GM23338 (cell line): ENCODE data around the gene SPINT3. TPM values are rescaled to one million over a fixed set of nuclear protein-coding genes. Genes with fewer than 3 reads are reported as not detected.

Experiments used
- ATAC-seq: fragments of 200-7000 bp; cut with Tn5 transposase; 3 replicates; pipeline ENCODE4 v1.9.1; 2020
- DNase-seq: peaks from one replicate; pipeline ENCODE4 v3.0.0-alpha.2; 2015; ENCODE audit warnings: low spot score
- H2AFZ ChIP-seq: fragments of 200-600 bp; sonication (generic); 2 replicates; pipeline ENCODE4 v1.8.0; 2016; ENCODE audit warnings: antibody characterized with exemption, mild to moderate bottlenecking, moderate library complexity
- H3F3A ChIP-seq: fragments of 200-600 bp; sonication (generic); replicated peaks from 2 replicates; pipeline ENCODE4 v1.8.0; 2017; ENCODE audit warnings: antibody characterized with exemption, mixed run types, low read depth
- H3K27ac ChIP-seq: fragments of 200-600 bp; sonication (generic); 2 replicates; pipeline ENCODE4 v1.6.1; 2016; ENCODE audit warnings: low read depth
- H3K27me3 ChIP-seq: fragments of 200-600 bp; sonication (generic); 2 replicates; pipeline ENCODE4 v1.8.0; 2016; ENCODE audit warnings: mild to moderate bottlenecking, mixed run types, moderate library complexity; ENCODE audit not compliant: insufficient read depth
- H3K36me3 ChIP-seq: fragments of 200-600 bp; sonication (generic); 2 replicates; pipeline ENCODE4 v1.8.0; 2016; ENCODE audit warnings: mild to moderate bottlenecking; ENCODE audit not compliant: insufficient read depth
- H3K4me1 ChIP-seq: fragments of 200-600 bp; sonication (generic); 2 replicates; pipeline ENCODE4 v1.8.0; 2016; ENCODE audit warnings: mild to moderate bottlenecking, moderate library complexity; ENCODE audit not compliant: insufficient read depth
- H3K4me2 ChIP-seq: fragments of 200-600 bp; sonication (generic); 2 replicates; pipeline ENCODE4 v1.7.1; 2017; ENCODE audit warnings: mixed run types
- H3K4me3 ChIP-seq: fragments of 200-600 bp; sonication (generic); 2 replicates; pipeline ENCODE4 v1.6.1; 2016; ENCODE audit warnings: mixed run types
- H3K79me2 ChIP-seq: fragments of 200-600 bp; sonication (generic); replicated peaks from 2 replicates; pipeline ENCODE4 v1.8.0; 2017; ENCODE audit warnings: mild to moderate bottlenecking; ENCODE audit not compliant: insufficient read depth
- H3K9me2 ChIP-seq: fragments of 200-600 bp; sonication (generic); 2 replicates; pipeline ENCODE4 v1.8.0; 2017; ENCODE audit not compliant: insufficient read depth
- H4K20me1 ChIP-seq: fragments of 200-600 bp; sonication (generic); replicated peaks from 2 replicates; pipeline ENCODE4 v1.8.0; 2017; ENCODE audit warnings: mild to moderate bottlenecking; ENCODE audit not compliant: insufficient read depth
- H3K27ac Mint-ChIP-seq: 2 replicates; pipeline ENCODE4 v1.8.0; 2020; ENCODE audit warnings: inconsistent platforms, mild to moderate bottlenecking, moderate library complexity, mixed read lengths
- H3K27me3 Mint-ChIP-seq: 3 replicates; pipeline ENCODE4 v1.8.0; 2022; ENCODE audit warnings: low read depth, mild to moderate bottlenecking, moderate library complexity, mixed read lengths, inconsistent platforms; ENCODE audit not compliant: insufficient read depth, poor library complexity
- H3K36me3 Mint-ChIP-seq: 3 replicates; pipeline ENCODE4 v1.8.0; 2021; ENCODE audit warnings: low read depth, mild to moderate bottlenecking, inconsistent platforms, moderate library complexity, mixed read lengths
- H3K4me1 Mint-ChIP-seq: 3 replicates; pipeline ENCODE4 v1.8.0; 2020; ENCODE audit warnings: mild to moderate bottlenecking, inconsistent platforms, mixed read lengths
- H3K4me3 Mint-ChIP-seq: 3 replicates; pipeline ENCODE4 v1.8.0; 2021; ENCODE audit warnings: moderate library complexity, mild to moderate bottlenecking, inconsistent platforms, mixed read lengths
- H3K9me3 Mint-ChIP-seq: 3 replicates; pipeline ENCODE4 v1.8.0; 2020; ENCODE audit warnings: moderate library complexity, mild to moderate bottlenecking, inconsistent platforms, mixed read lengths
- CTCF ChIP-seq, 2 experiments: fragments of 200-600 bp in 1 of 2; sonication (generic) in 1 of 2; conservative IDR thresholded peaks; 2 replicates each; pipeline versions ENCODE4 v1.5.1 to v1.6.1; 2016 to 2017; ENCODE audit warnings: antibody characterized with exemption in 2 of 2, low read depth in 2 of 2, mild to moderate bottlenecking in 2 of 2, moderate library complexity in 1 of 2
- ETS1 ChIP-seq: IDR thresholded peaks from 2 replicates; pipeline ENCODE4 v1.6.1; 2016; ENCODE audit warnings: antibody characterized with exemption
- EZH2 ChIP-seq: fragments of 200-600 bp; sonication (generic); IDR thresholded peaks from one replicate; pipeline ENCODE4 v1.8.0; 2017; ENCODE audit warnings: antibody characterized with exemption, mild to moderate bottlenecking, low read depth; ENCODE audit not compliant: unreplicated experiment
- JUNB ChIP-seq: IDR thresholded peaks from one replicate; pipeline ENCODE4 v1.6.1; 2016; ENCODE audit warnings: antibody characterized with exemption; ENCODE audit not compliant: unreplicated experiment
- NANOG ChIP-seq: IDR thresholded peaks from 2 replicates; pipeline ENCODE4 v1.6.1; 2016; ENCODE audit warnings: antibody characterized with exemption, borderline replicate concordance
- REST ChIP-seq: IDR thresholded peaks from one replicate; pipeline ENCODE4 v1.6.1; 2018; ENCODE audit warnings: antibody characterized with exemption; ENCODE audit not compliant: unreplicated experiment
- STAT1 ChIP-seq: IDR thresholded peaks from one replicate; pipeline ENCODE4 v1.6.1; 2016; ENCODE audit warnings: antibody characterized with exemption; ENCODE audit not compliant: unreplicated experiment
- ZNF114 ChIP-seq: fragments of 250-450 bp; sonication (Bioruptor Pico); IDR thresholded peaks from 2 replicates; pipeline ENCODE4 v1.5.0; 2020; ENCODE audit warnings: mild to moderate bottlenecking, moderate library complexity
- ZNF331 ChIP-seq: fragments of 250-450 bp; sonication (Bioruptor Pico); IDR thresholded peaks from 2 replicates; pipeline ENCODE4 v1.5.0; 2020; ENCODE audit warnings: low read depth, mild to moderate bottlenecking, moderate library complexity
- polyA plus RNA-seq: library from polyadenylated mRNA; unstranded; fragments of >200 nt; fragmentation: Nextera tagmentation; extraction: Ambion mirVana; gene quantifications from 2 replicates; pipeline ENCODE4 v1.2.1, GENCODE V29; 2016
- total RNA-seq: library from RNA; depleted of rRNA; stranded (reverse); fragments of >200 nt; shearing (Covaris generic); gene quantifications from 2 replicates; pipeline ENCODE4 v1.2.3, GENCODE V29; 2014

The SPINT3 gene
- total and polyA plus RNA-seq, 2 experiments from 2014 or later, result not detected

GRCh38 chr20:45487231-45487635 lies 28.2 kb downstream of the SPINT3 start:
- Mint-ChIP-seq H3K27ac (no peak overlapping the region), H3K36me3 (no peaks in the 10 kb centered on the region), H3K4me3 (peak overlapping the region; percentile 67), H3K4me1 (peaks cover 26% of the 10 kb centered on the region), H3K27me3 (peaks cover 7% of the 10 kb centered on the region), H3K9me3 (no peaks in the 10 kb centered on the region; the same call in 2 of the 3 replicates)
- Histone ChIP-seq H3F3A (no peaks in the 10 kb centered on the region), H3K27ac (no peak overlapping the region), H3K27me3 (no peaks in the 10 kb centered on the region), H3K9me2 (no peaks in the 10 kb centered on the region), H4K20me1 (no peaks in the 10 kb centered on the region), H2AFZ (peak overlapping the region; percentile 87), H3K4me2 (peak overlapping the region; percentile 81), H3K79me2 (no peaks in the 10 kb centered on the region), H3K36me3 (no peaks in the 10 kb centered on the region; the same call in 1 of the 2 replicates), H3K4me1 (peaks cover 11% of the 10 kb centered on the region; the same call in 1 of the 2 replicates), H3K4me3 (peak overlapping the region; percentile 60)
- peak; percentile 55 to 65 for TF ChIP-seq CTCF (conservative IDR thresholded peaks at IDR 0.05; ENCODE audit: low read depth in 2 of 2)
- TF ChIP-seq STAT1, result no peak
- DNase-seq, result peak; percentile 76
- peak; percentile 92 for ATAC-seq

- Histone ChIP-seq H3K27ac (no peak overlapping the region), H4K20me1 (no peaks in the 10 kb centered on the region), H3K9me2 (no peaks in the 10 kb centered on the region), H3K4me2 (no peak overlapping the region), H3K4me1 (peaks cover 11% of the 10 kb centered on the region; the same call in 1 of the 2 replicates), H3K4me3 (no peak overlapping the region), H3F3A (no peaks in the 10 kb centered on the region), H3K27me3 (no peaks in the 10 kb centered on the region), H3K79me2 (no peaks in the 10 kb centered on the region), H2AFZ (no peak overlapping the region), H3K36me3 (no peaks in the 10 kb centered on the region)
- Mint-ChIP-seq H3K27me3 (peaks cover 7% of the 10 kb centered on the region), H3K27ac (no peak overlapping the region), H3K36me3 (peaks cover 6% of the 10 kb centered on the region; the same call in 2 of the 3 replicates), H3K9me3 (no peaks in the 10 kb centered on the region; the same call in 2 of the 3 replicates), H3K4me3 (no peak overlapping the region), H3K4me1 (peaks cover 26% of the 10 kb centered on the region)
- no peak for ATAC-seq
- DNase-seq, result no peak
- TF ChIP-seq ZNF114 (CRISPR knock-in tag), result no peak
- no peak for TF ChIP-seq JUNB
- TF ChIP-seq EZH2, result no peak
- no peak for TF ChIP-seq NANOG
- TF ChIP-seq ZNF331 (CRISPR knock-in tag), result no peak
- no peak for TF ChIP-seq REST
- no peak for TF ChIP-seq CTCF (conservative IDR thresholded peaks at IDR 0.05; ENCODE audit: low read depth in 2 of 2)
- no peak for TF ChIP-seq STAT1
- no peak for TF ChIP-seq ETS1
Observed at GRCh38 chr20:45485388-45485787, 30.0 kb downstream of the SPINT3 start.
